ENCODE results near the gene FCHO1. TPM values are rescaled to one million over a fixed set of nuclear protein-coding genes. Genes with fewer than 3 reads are reported as not detected.

Gene FCHO1
- total RNA-seq, 4 donors from 2014 or later = 2.3 to 41.3 (median 5.3) TPM

DNA sequence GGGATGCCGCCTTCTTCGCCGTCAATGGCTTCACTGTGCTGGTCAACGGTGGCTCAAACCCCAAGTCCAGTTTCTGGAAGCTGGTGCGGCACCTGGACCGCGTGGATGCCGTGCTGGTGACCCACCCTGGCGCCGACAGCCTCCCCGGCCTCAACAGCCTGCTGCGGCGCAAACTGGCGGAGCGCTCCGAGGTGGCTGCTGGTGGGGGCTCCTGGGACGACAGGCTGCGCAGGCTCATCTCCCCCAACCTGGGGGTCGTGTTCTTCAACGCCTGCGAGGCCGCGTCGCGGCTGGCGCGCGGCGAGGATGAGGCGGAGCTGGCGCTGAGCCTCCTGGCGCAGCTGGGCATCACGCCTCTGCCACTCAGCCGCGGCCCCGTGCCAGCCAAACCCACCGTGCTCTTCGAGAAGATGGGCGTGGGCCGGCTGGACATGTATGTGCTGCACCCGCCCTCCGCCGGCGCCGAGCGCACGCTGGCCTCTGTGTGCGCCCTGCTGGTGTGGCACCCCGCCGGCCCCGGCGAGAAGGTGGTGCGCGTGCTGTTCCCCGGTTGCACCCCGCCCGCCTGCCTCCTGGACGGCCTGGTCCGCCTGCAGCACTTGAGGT lies 25.0 kb upstream of the FCHO1 start:
- no peaks in the 10 kb centered on the region for H3K27me3 ChIP-seq
- TF ChIP-seq, protein P1, sequence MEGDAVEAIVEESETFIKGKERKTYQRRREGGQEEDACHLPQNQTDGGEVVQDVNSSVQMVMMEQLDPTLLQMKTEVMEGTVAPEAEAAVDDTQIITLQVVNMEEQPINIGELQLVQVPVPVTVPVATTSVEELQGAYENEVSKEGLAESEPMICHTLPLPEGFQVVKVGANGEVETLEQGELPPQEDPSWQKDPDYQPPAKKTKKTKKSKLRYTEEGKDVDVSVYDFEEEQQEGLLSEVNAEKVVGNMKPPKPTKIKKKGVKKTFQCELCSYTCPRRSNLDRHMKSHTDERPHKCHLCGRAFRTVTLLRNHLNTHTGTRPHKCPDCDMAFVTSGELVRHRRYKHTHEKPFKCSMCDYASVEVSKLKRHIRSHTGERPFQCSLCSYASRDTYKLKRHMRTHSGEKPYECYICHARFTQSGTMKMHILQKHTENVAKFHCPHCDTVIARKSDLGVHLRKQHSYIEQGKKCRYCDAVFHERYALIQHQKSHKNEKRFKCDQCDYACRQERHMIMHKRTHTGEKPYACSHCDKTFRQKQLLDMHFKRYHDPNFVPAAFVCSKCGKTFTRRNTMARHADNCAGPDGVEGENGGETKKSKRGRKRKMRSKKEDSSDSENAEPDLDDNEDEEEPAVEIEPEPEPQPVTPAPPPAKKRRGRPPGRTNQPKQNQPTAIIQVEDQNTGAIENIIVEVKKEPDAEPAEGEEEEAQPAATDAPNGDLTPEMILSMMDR (IDR thresholded peaks at IDR 0.05) = no peak
- no peak for TF ChIP-seq POLR2A (IDR thresholded peaks at IDR 0.05)
- no peaks in the 10 kb centered on the region for H3K9me3 ChIP-seq
- H3K4me1 ChIP-seq = peaks cover 0 to 17% (median 4%) of the 10 kb centered on the region in 4 donors
- H3K4me3 ChIP-seq = no peak overlapping the region
- no peak for DNase-seq
- no peak overlapping the region for H3K27ac ChIP-seq
- H3K36me3 ChIP-seq = peaks cover 0 to 81% (median 0%) of the 10 kb centered on the region in 3 donors

DNA sequence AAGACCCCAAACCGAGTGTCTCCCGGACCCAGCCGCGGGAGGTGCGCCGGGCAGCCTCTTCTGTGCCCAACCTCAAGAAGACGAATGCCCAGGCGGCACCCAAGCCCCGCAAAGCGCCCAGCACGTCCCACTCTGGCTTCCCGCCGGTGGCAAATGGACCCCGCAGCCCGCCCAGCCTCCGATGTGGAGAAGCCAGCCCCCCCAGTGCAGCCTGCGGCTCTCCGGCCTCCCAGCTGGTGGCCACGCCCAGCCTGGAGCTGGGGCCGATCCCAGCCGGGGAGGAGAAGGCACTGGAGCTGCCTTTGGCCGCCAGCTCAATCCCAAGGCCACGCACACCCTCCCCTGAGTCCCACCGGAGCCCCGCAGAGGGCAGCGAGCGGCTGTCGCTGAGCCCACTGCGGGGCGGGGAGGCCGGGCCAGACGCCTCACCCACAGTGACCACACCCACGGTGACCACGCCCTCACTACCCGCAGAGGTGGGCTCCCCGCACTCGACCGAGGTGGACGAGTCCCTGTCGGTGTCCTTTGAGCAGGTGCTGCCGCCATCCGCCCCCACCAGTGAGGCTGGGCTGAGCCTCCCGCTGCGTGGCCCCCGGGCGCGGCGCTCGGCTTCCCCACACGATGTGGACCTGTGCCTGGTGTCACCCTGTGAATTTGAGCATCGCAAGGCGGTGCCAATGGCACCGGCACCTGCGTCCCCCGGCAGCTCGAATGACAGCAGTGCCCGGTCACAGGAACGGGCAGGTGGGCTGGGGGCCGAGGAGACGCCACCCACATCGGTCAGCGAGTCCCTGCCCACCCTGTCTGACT lies 24.1 kb upstream of the FCHO1 start:
- Histone ChIP-seq H3K4me3 (no peak overlapping the region), H3K9me3 (no peaks in the 10 kb centered on the region), H3K27ac (no peak overlapping the region), H3K36me3 (peaks cover 0 to 89% (median 0%) of the 10 kb centered on the region in 3 donors), H3K27me3 (no peaks in the 10 kb centered on the region), H3K4me1 (peaks cover 0 to 8% (median under 1%) of the 10 kb centered on the region in 4 donors)
- DNase-seq = no peak
- TF ChIP-seq POLR2A (IDR thresholded peaks at IDR 0.05) = no peak
- TF ChIP-seq, protein P1 (IDR thresholded peaks at IDR 0.05) = no peak

DNA sequence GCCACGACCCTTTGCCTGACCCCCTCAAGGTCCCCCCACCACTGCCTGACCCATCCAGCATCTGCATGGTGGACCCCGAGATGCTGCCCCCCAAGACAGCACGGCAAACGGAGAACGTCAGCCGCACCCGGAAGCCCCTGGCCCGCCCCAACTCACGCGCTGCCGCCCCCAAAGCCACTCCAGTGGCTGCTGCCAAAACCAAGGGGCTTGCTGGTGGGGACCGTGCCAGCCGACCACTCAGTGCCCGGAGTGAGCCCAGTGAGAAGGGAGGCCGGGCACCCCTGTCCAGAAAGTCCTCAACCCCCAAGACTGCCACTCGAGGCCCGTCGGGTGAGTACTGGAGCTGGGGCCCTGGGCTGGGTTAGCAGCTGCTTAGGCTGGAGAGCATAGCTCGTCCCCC lies 23.4 kb upstream of the FCHO1 start:
- H3K4me1 ChIP-seq = peaks cover 0 to 1% (median 0%) of the 10 kb centered on the region in 4 donors
- peaks cover 0 to 92% (median 0%) of the 10 kb centered on the region in 3 donors for H3K36me3 ChIP-seq
- TF ChIP-seq, protein P1 (IDR thresholded peaks at IDR 0.05) = no peak
- no peak for TF ChIP-seq POLR2A (IDR thresholded peaks at IDR 0.05)
- no peaks in the 10 kb centered on the region for H3K27me3 ChIP-seq
- no peak for DNase-seq
- H3K4me3 ChIP-seq = no peak overlapping the region
- no peak overlapping the region for H3K27ac ChIP-seq
- H3K9me3 ChIP-seq = no peaks in the 10 kb centered on the region

DNA sequence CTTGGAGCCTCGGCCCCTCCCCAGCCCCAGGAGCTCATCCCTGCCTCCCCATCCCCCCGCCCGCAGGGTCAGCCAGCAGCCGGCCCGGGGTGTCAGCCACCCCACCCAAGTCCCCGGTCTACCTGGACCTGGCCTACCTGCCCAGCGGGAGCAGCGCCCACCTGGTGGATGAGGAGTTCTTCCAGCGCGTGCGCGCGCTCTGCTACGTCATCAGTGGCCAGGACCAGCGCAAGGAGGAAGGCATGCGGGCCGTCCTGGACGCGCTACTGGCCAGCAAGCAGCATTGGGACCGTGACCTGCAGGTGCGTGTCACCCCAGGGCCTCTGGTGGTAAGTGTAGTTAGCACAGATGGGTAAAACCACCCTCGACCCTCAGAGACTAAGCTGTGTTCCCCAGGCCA lies 18.1 kb upstream of the FCHO1 start:
- no peak for DNase-seq
- no peak overlapping the region for H3K27ac ChIP-seq
- H3K36me3 ChIP-seq = peaks cover 0 to 86% (median 0%) of the 10 kb centered on the region in 3 donors

DNA sequence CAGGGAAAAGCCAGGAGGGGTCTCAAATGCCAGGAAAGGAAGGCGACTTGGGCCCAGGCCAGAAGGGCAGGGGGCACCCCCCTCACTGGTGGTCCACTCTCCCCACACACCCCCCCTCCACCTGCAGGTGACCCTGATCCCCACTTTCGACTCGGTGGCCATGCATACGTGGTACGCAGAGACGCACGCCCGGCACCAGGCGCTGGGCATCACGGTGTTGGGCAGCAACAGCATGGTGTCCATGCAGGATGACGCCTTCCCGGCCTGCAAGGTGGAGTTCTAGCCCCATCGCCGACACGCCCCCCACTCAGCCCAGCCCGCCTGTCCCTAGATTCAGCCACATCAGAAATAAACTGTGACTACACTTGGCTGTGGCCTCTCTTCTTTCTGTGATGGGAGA lies 17.1 kb upstream of the FCHO1 start:
- no peak for TF ChIP-seq POLR2A (IDR thresholded peaks at IDR 0.05)
- TF ChIP-seq, protein P1 (IDR thresholded peaks at IDR 0.05) = no peak
- H3K36me3 ChIP-seq = peaks cover 0 to 76% (median 0%) of the 10 kb centered on the region in 3 donors
- no peaks in the 10 kb centered on the region for H3K27me3 ChIP-seq
- H3K4me3 ChIP-seq = no peak overlapping the region
- no peaks in the 10 kb centered on the region for H3K9me3 ChIP-seq
- H3K4me1 ChIP-seq = peaks cover 0 to 4% (median 0%) of the 10 kb centered on the region in 4 donors
- DNase-seq = no peak
- H3K27ac ChIP-seq = no peak overlapping the region

More for the DNA sequence above, 18.1 kb upstream of the FCHO1 start:
- TF ChIP-seq POLR2A (IDR thresholded peaks at IDR 0.05) = no peak
- TF ChIP-seq, protein P1 (IDR thresholded peaks at IDR 0.05) = no peak
- H3K27me3 ChIP-seq = no peaks in the 10 kb centered on the region
- H3K4me1 ChIP-seq = no peaks in the 10 kb centered on the region
- no peaks in the 10 kb centered on the region for H3K9me3 ChIP-seq
- no peak overlapping the region for H3K4me3 ChIP-seq

All from Peyer's patch (tissue), 4 donors.